ENCODE measurements around the gene MLN.

Gene MLN

DNA sequence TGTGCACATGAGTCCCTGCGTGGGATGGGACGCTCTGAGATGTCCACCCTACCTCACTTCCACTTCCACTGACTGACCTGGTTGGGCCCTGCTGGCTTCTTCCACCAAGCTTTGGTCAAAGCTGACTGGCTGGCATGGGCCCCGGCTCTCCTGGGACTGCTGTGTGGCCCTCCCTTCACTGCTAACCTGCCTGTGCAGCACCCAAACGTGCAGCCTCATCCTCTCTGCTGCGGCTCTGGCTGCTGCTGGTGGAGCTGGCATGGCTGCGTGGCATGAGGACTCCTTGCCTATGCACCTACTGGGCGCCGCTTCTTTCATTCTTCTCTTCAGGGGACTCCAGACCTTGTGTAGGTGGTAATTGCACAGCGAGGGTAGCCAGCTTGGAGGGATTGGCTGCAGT, 38.4 kb downstream of the MLN start:
- TF ChIP-seq, protein P1, sequence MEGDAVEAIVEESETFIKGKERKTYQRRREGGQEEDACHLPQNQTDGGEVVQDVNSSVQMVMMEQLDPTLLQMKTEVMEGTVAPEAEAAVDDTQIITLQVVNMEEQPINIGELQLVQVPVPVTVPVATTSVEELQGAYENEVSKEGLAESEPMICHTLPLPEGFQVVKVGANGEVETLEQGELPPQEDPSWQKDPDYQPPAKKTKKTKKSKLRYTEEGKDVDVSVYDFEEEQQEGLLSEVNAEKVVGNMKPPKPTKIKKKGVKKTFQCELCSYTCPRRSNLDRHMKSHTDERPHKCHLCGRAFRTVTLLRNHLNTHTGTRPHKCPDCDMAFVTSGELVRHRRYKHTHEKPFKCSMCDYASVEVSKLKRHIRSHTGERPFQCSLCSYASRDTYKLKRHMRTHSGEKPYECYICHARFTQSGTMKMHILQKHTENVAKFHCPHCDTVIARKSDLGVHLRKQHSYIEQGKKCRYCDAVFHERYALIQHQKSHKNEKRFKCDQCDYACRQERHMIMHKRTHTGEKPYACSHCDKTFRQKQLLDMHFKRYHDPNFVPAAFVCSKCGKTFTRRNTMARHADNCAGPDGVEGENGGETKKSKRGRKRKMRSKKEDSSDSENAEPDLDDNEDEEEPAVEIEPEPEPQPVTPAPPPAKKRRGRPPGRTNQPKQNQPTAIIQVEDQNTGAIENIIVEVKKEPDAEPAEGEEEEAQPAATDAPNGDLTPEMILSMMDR (conservative IDR thresholded peaks at IDR 0.05; ENCODE audit: low read length), result no peak
- no peak for DNase-seq (ENCODE audit: low read depth)
- H3K4me3 ChIP-seq (ENCODE audit: low read length), result no peak overlapping the region

DNA sequence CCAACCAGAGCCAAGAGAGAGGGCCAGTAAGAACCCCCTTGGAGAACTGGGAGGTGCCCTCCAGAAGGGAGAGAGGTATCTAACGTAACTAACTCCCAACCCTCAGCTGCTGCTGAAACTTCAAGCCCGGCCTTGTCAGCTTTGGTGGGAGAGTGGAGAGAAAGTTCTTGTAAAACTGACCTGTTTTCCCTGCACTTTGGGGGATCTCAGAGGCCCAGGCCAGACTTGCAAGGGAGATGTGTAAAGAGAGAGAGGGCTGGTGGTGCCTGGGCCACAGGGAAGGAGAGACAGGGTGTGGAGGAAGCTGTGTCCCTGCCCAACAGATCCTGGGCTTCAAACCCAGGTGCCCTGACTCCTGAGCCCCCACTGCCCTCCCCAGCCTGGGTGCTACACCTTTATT, 39.8 kb downstream of the MLN start:
- no peak overlapping the region for H3K4me3 ChIP-seq (ENCODE audit: low read length)
- TF ChIP-seq, protein P1 (conservative IDR thresholded peaks at IDR 0.05; ENCODE audit: low read length), result no peak
- no peak for DNase-seq (ENCODE audit: low read depth)

DNA sequence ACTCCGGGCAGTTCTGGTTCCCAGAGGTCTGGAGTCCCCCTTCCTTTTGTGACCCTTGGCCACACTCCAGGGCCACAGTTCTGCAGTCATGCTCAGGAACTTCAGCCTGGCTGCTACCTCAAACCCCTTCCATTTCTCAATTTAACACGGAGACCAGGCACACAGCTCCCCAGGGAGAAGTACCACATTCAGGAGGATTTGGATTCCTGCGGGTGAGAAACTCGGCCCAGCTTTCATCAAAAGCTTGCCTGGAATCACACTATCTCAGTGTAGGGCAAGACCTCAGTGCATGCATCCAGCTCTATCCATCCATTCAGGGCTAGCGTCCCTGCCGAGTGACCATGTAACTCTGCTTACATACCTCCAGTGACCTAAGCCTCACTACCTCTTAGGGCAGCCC, 40.3 kb downstream of the MLN start:
- no peak overlapping the region for H3K4me3 ChIP-seq (ENCODE audit: low read length)
- TF ChIP-seq, protein P1 (conservative IDR thresholded peaks at IDR 0.05; ENCODE audit: low read length), result no peak
- peak; percentile 53 for DNase-seq (ENCODE audit: low read depth)

DNA sequence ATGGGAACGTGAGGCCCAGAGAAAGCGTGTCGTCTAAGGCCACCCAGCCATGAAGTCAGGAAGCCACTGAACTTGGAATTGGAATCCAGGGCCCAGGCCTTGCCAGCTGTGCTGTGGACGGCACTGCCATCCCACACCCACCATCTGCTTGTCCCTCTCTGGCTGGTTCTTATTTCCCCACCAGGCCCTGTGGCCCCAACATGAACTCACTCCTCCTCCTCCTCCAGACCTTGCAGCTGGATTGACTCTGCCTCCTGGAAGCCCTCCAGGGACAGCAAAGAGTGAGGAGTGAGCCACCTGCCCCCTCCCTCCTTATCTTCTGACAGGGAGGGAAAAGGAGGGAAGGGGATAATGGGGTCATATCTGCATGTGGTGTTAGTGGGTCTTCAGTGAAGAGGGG, 41.1 kb downstream of the MLN start:
- TF ChIP-seq, protein P1 (conservative IDR thresholded peaks at IDR 0.05; ENCODE audit: low read length), result no peak

DNA sequence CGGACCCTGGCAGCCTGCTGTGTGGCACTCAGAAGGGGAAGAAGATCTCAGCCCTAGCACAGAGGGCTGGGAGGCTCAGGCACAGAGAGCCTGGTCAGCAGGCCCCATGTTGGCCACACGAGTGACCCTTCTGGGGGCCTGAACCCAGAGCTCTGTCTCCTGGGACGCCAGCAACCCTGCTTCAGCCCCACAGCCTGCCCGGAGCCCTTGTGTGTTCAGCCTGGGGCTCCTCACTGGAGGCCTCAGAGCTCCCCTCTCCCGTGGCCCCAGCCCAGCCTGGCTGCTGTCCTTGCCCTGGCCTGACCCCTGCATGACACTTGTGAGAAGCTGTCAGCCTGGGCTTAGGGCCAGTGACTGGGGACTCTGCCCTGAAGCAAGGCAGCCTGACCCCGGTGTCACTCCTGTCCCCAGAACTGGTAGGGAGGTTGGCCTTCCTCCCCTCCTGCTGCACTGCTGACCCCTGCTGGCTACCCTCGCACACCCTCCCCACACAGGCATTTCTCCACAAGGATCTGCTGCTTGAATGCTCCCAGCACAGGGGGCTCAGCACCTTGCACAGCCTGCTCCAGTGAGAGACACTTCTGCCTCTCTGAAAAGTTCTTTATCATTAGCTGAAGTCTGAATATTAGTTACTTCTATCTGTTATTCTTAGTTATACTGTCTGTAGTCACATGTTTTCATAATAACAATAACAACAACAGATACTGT, 41.7 kb downstream of the MLN start:
- DNase-seq (ENCODE audit: low read depth), result peak; percentile 53
- TF ChIP-seq, protein P1 (conservative IDR thresholded peaks at IDR 0.05; ENCODE audit: low read length), result peak; percentile 73
- H3K4me3 ChIP-seq (ENCODE audit: low read length), result no peak overlapping the region

More for the DNA sequence above, 41.1 kb downstream of the MLN start:
- H3K4me3 ChIP-seq (ENCODE audit: low read length), result no peak overlapping the region
- DNase-seq (ENCODE audit: low read depth), result peak; percentile 47

DNA sequence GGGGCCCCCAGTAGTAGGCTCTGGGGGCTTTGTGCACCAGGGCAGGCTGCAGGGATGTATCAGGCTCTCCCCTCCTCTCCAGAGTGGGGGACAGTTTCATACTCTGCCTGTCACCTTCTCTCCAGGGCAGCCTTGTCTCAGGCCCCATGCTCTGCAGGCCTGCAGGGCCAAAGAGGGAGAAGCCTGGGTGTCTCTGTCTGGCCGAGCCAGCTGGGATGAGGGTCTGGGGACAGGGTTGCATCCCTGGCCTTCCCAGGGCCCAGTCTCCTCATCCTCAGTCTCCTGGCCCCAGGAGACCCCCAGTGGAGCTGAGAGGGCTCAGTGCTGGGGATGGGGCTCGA, 42.3 kb downstream of the MLN start:
- TF ChIP-seq, protein P1 (conservative IDR thresholded peaks at IDR 0.05; ENCODE audit: low read length), result no peak
- DNase-seq (ENCODE audit: low read depth), result no peak
- no peak overlapping the region for H3K4me3 ChIP-seq (ENCODE audit: low read length)

DNA sequence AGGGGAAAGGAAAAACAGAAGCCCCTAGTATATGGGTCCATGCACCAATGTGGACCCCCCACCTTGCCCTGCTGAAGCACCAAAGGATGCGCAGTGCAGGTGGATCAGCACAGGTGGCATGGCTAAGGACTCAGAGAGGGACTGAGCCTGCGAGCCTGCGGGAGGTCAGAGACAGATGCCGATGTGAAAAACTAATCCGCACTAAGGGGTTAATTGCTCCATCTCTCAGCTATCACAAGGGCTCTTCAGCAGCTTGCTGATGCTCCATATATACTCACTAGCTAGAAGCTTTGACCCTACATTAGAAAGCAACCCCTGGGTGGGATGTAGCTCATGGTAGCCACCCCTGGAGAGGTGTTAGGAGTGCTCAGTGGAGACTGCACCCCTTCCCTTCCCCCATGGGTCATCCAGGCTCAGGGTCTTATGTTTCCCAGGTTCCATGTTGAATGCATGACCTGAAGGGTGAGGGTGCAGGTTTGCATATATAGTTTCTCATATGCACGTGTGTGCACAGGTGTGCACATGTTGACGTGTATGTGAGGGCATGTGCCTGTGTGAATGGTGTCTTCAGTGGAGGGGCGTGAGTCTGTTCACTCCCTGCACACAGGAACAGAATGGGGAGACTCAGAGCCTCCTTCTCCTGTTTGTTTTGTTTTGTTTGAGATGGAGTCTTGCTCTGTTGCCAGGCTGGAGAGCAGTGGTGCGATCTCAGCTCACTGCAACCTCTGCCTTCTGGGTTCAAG, 43.7 kb downstream of the MLN start:
- TF ChIP-seq, protein P1 (conservative IDR thresholded peaks at IDR 0.05; ENCODE audit: low read length), result no peak
- H3K4me3 ChIP-seq (ENCODE audit: low read length), result no peak overlapping the region
- DNase-seq (ENCODE audit: low read depth), result no peak
